ENCODE data around the gene PANK2.

PANK2 gene

DNA sequence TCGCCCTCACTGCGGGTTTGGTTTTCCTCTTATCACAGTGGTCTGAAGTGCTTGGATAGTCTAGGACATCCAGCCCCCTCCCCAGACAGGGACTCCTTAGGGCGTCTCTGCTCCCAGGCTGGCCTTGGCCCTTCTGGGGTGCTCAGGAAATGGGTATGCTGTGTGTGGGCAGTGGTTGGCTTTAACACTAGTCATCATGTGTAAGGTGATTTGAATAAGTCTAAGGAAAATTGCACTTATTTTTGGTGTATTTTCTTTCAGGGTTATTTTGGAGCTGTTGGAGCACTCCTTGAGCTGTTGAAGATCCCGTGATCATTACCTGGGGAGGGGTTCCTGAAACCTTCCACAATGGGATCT lies 33.8 kb downstream of the PANK2 start:
- TF ChIP-seq CEBPB (IDR thresholded peaks at IDR 0.05) = no peak
- TF ChIP-seq MAX (IDR thresholded peaks at IDR 0.05) = no peak
- no peak for TF ChIP-seq EP300 (IDR thresholded peaks at IDR 0.05; ENCODE audit: borderline replicate concordance)
- TF ChIP-seq REST (IDR thresholded peaks at IDR 0.05; ENCODE audit: low read depth) = no peak
- TF ChIP-seq RAD21 (IDR thresholded peaks at IDR 0.05; ENCODE audit: low read depth) = no peak
- no peak for TF ChIP-seq TEAD4 (IDR thresholded peaks at IDR 0.05)
- TF ChIP-seq EGR1 (IDR thresholded peaks at IDR 0.05) = no peak
- TF ChIP-seq, protein P1, sequence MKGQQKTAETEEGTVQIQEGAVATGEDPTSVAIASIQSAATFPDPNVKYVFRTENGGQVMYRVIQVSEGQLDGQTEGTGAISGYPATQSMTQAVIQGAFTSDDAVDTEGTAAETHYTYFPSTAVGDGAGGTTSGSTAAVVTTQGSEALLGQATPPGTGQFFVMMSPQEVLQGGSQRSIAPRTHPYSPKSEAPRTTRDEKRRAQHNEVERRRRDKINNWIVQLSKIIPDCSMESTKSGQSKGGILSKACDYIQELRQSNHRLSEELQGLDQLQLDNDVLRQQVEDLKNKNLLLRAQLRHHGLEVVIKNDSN (IDR thresholded peaks at IDR 0.05) = no peak
- no peak for TF ChIP-seq YY1 (IDR thresholded peaks at IDR 0.05; ENCODE audit: low read depth)
- no peak for TF ChIP-seq NFIC (IDR thresholded peaks at IDR 0.05)
- TF ChIP-seq TAF1 (IDR thresholded peaks at IDR 0.05; ENCODE audit: low read depth) = no peak
- no peak for TF ChIP-seq ZBTB7A (IDR thresholded peaks at IDR 0.05; ENCODE audit: low read depth)
- no peak for TF ChIP-seq CREB1 (IDR thresholded peaks at IDR 0.05; ENCODE audit: low read depth)
- no peak for TF ChIP-seq FOXM1 (IDR thresholded peaks at IDR 0.05; ENCODE audit: borderline replicate concordance, low read depth)
- no peak for TF ChIP-seq TCF12 (IDR thresholded peaks at IDR 0.05; ENCODE audit: low read depth)

- no peak for TF ChIP-seq TAF1 (IDR thresholded peaks at IDR 0.05; ENCODE audit: low read depth)
- no peak for TF ChIP-seq REST (IDR thresholded peaks at IDR 0.05; ENCODE audit: low read depth)
These were observed 34.6 kb downstream of the PANK2 start for GRCh38 chr20:3923818-3924217.

- no peak for TF ChIP-seq EP300 (IDR thresholded peaks at IDR 0.05; ENCODE audit: borderline replicate concordance)
- TF ChIP-seq TEAD4 (IDR thresholded peaks at IDR 0.05) = no peak
- no peak for TF ChIP-seq TAF1 (IDR thresholded peaks at IDR 0.05; ENCODE audit: low read depth)
- no peak for TF ChIP-seq MAX (IDR thresholded peaks at IDR 0.05)
- no peak for TF ChIP-seq CREB1 (IDR thresholded peaks at IDR 0.05; ENCODE audit: low read depth)
- TF ChIP-seq, protein P1 (IDR thresholded peaks at IDR 0.05) = no peak
- TF ChIP-seq YY1 (IDR thresholded peaks at IDR 0.05; ENCODE audit: low read depth) = no peak
- no peak for TF ChIP-seq ZBTB7A (IDR thresholded peaks at IDR 0.05; ENCODE audit: low read depth)
- TF ChIP-seq REST (IDR thresholded peaks at IDR 0.05; ENCODE audit: low read depth) = no peak
- TF ChIP-seq EGR1 (IDR thresholded peaks at IDR 0.05) = no peak
- TF ChIP-seq FOXM1 (IDR thresholded peaks at IDR 0.05; ENCODE audit: borderline replicate concordance, low read depth) = no peak
- TF ChIP-seq RAD21 (IDR thresholded peaks at IDR 0.05; ENCODE audit: low read depth) = no peak
- TF ChIP-seq NFIC (IDR thresholded peaks at IDR 0.05) = no peak
- no peak for TF ChIP-seq CEBPB (IDR thresholded peaks at IDR 0.05)
- TF ChIP-seq TCF12 (IDR thresholded peaks at IDR 0.05; ENCODE audit: low read depth) = no peak
These were observed 35.3 kb downstream of the PANK2 start for GRCh38 chr20:3924304-3925112.

DNA sequence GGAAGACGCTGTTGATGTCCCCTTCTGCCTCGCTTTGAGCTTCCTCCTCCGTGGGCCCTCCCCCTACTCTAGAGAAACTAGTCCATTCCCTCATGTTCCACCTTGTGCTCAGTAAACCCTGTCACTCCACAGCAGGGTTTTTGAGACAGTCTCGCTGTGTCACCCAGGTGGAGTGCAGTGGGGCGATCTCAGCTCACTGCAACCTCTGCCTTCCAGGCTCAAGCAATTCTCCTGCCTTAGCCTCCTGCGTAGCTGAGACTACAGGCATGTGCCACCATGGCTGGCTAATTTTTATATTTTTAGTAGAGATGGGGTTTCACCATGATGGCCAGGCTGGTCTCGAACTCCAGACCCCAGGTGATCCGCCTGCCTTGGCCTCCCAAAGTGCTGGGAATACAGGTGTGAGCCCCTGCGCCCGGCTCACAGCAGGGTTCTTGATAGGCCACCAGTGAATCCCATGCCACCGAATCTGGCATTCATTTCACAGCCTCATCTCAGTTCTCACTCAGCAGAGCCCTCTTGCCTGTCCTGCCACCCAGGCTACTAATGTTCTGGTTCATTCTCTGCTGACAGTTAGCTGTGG lies 36.0 kb downstream of the PANK2 start:
- TF ChIP-seq CEBPB (IDR thresholded peaks at IDR 0.05) = no peak
- no peak for TF ChIP-seq EP300 (IDR thresholded peaks at IDR 0.05; ENCODE audit: borderline replicate concordance)
- TF ChIP-seq EGR1 (IDR thresholded peaks at IDR 0.05) = no peak
- TF ChIP-seq RAD21 (IDR thresholded peaks at IDR 0.05; ENCODE audit: low read depth) = no peak
- no peak for TF ChIP-seq TAF1 (IDR thresholded peaks at IDR 0.05; ENCODE audit: low read depth)
- TF ChIP-seq MAX (IDR thresholded peaks at IDR 0.05) = no peak
- TF ChIP-seq, protein P1 (IDR thresholded peaks at IDR 0.05) = no peak
- no peak for TF ChIP-seq TCF12 (IDR thresholded peaks at IDR 0.05; ENCODE audit: low read depth)
- no peak for TF ChIP-seq ZBTB7A (IDR thresholded peaks at IDR 0.05; ENCODE audit: low read depth)
